Left ventricle myocardium inferior (tissue), 1 donor: ENCODE data around the gene MDGA2. TPM values are rescaled to one million over a fixed set of nuclear protein-coding genes. Genes with fewer than 3 reads are reported as not detected.

Experiments
- DNase-seq: peaks from one replicate; pipeline ENCODE4 v3.0.0-alpha.2; 2020
- H3K27ac ChIP-seq: fragments of 200-600 bp; replicated peaks from 2 replicates; pipeline ENCODE4 v1.8.0; 2021
- H3K27me3 ChIP-seq: fragments of 200-600 bp; 2 replicates; pipeline ENCODE4 v1.8.0; 2021; ENCODE audit warnings: low read depth
- H3K36me3 ChIP-seq: fragments of 200-600 bp; 2 replicates; pipeline ENCODE4 v1.8.0; 2021
- H3K4me1 ChIP-seq: fragments of 200-600 bp; 2 replicates; pipeline ENCODE4 v1.8.0; 2021
- H3K4me3 ChIP-seq: fragments of 200-600 bp; 2 replicates; pipeline ENCODE4 v1.8.0; 2021; ENCODE audit warnings: mild to moderate bottlenecking, moderate library complexity
- H3K9me3 ChIP-seq: fragments of 200-600 bp; replicated peaks from 2 replicates; pipeline ENCODE4 v1.8.0; 2021
- intact Hi-C: fragments of 100-400 bp; cut with micrococcal nuclease; formaldehyde crosslinking; loops from one replicate; pipeline ENCODE4 v1.11.0; 2022
- total RNA-seq: library from RNA; stranded (reverse); fragmentation: NEBNext Ultra II Directional; extraction: Animal tissue kit (Norgen Biotek cat#: 25700); gene quantifications from one replicate; pipeline ENCODE4 v1.2.1, GENCODE V29; 2021
- TF ChIP-seq, protein P1 (sequence below): fragments of 200-600 bp; IDR thresholded peaks from 2 replicates; pipeline ENCODE4 v1.8.0; 2021; ENCODE audit warnings: antibody characterized with exemption, mild to moderate bottlenecking, borderline replicate concordance
- donor health status: DM: no; HTN: yes; CAD: no; lungs with severe emphysema.

Gene MDGA2
- total RNA-seq, 1 donor from 2014 or later, result 0.19 TPM

DNA sequence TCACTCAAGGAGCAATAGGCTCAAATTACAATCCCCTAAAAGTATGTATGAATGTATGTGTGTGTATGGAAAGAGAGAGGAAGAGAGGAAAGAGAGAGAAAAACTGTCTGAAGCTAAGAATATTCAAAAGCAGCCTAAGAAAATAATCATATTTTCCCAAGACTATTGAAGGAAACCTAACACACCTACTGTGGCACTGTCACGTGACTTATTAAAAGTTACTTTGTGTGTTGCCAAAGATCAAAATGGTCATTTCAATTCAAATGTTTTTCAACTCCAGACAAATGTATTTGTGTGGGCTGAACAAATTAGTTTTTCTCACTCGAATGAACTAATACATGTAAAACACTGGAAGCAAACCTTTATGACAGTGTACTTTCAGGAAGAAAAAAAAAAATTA is 654.9 kb downstream of the MDGA2 start:
- TF ChIP-seq, protein P1, sequence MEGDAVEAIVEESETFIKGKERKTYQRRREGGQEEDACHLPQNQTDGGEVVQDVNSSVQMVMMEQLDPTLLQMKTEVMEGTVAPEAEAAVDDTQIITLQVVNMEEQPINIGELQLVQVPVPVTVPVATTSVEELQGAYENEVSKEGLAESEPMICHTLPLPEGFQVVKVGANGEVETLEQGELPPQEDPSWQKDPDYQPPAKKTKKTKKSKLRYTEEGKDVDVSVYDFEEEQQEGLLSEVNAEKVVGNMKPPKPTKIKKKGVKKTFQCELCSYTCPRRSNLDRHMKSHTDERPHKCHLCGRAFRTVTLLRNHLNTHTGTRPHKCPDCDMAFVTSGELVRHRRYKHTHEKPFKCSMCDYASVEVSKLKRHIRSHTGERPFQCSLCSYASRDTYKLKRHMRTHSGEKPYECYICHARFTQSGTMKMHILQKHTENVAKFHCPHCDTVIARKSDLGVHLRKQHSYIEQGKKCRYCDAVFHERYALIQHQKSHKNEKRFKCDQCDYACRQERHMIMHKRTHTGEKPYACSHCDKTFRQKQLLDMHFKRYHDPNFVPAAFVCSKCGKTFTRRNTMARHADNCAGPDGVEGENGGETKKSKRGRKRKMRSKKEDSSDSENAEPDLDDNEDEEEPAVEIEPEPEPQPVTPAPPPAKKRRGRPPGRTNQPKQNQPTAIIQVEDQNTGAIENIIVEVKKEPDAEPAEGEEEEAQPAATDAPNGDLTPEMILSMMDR, result no peak
- H3K9me3 ChIP-seq, result no peaks in the 10 kb centered on the region
- intact Hi-C loops, result no loop called here

DNA sequence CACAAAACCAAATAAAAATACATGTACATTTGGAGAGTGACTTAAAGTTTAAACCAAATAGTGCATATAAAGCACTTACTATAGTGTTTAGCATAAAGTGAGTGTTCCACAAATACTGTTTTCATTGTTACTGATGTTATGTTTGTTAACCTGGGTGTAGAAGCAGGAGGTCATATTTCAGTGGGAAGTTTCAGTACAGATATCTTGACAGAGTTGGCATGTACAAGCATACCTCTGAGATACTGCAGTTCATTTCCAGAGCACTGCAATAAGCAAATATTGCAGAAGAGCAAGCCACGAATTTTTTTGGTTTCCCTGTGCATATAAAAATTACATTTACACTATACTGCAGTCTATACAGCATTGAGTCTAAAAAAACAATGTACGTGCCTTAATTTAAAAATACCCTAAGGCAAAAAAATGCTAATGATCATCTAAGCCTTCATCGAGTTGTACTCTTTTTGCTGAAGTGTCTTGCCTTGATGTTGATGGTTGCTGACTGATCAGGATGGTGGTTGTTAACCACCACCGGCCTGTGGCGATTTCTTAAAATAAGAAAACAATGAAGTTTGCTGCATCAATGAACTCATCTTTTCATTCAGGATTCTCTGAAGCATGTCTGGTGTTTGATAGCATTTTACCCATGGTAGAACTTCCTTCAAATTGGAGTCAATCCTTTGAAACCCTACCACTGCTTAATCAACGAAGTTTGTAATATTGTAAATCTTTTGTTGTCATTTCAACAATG is 662.7 kb downstream of the MDGA2 start:
- no peak for DNase-seq
- Histone ChIP-seq H3K27me3 (no peaks in the 10 kb centered on the region), H3K4me3 (no peak overlapping the region), H3K9me3 (no peaks in the 10 kb centered on the region), H3K36me3 (no peaks in the 10 kb centered on the region), H3K4me1 (no peaks in the 10 kb centered on the region), H3K27ac (no peak overlapping the region)
- TF ChIP-seq, protein P1, result no peak
- intact Hi-C loops, result no loop called here

More for the DNA sequence above, 654.9 kb downstream of the MDGA2 start:
- no peaks in the 10 kb centered on the region for H3K4me1 ChIP-seq
- H3K27ac ChIP-seq, result no peak overlapping the region
- H3K36me3 ChIP-seq, result no peaks in the 10 kb centered on the region
- DNase-seq, result no peak
- no peaks in the 10 kb centered on the region for H3K27me3 ChIP-seq
- no peak overlapping the region for H3K4me3 ChIP-seq

DNA sequence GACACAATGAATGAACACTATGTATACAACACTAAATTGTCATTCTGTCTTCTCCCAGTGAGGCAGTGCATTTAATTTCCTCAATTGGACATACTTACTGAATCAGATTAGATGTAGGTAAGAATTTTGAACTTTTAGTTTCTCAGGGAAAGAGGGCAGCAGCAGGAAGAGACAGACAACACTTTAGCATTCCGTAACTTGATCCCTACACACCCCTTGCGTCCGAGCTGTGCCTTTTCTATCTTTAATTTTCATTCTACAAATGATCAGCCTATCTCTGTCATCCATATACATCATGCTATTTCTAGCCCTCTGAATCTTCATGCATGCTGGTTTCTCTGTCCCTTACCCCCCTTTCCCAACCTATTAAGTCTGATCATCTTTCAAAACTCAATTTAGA is 665.8 kb downstream of the MDGA2 start:
- Histone ChIP-seq H3K4me3 (no peak overlapping the region), H3K27me3 (no peaks in the 10 kb centered on the region), H3K27ac (no peak overlapping the region), H3K36me3 (no peaks in the 10 kb centered on the region), H3K4me1 (no peaks in the 10 kb centered on the region), H3K9me3 (no peaks in the 10 kb centered on the region)
- intact Hi-C loops, result no loop called here
- TF ChIP-seq, protein P1, result no peak
- no peak for DNase-seq

DNA sequence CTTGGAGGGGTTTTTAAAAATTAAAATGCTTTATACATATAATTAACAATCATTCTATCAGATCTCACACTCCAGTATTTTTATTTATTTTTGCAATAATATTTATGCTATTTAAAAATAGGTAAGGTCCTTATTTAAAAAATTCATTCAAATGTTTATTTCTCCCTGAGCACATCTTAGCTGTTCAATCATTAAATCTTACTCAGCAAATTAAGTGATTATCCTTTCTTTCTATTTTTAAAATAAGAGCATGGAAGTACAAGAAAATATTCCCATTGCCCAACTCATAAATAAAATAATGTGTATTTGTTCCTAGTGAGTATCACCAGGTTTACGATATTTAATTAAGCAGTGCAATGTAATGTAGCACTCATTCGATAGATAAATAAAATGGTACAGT is 666.7 kb downstream of the MDGA2 start:
- H3K4me1 ChIP-seq, result no peaks in the 10 kb centered on the region
- no peaks in the 10 kb centered on the region for H3K9me3 ChIP-seq
- no peaks in the 10 kb centered on the region for H3K36me3 ChIP-seq
- no peaks in the 10 kb centered on the region for H3K27me3 ChIP-seq
- no peak overlapping the region for H3K4me3 ChIP-seq
- TF ChIP-seq, protein P1, result no peak
- intact Hi-C loops, result no loop called here
- H3K27ac ChIP-seq, result no peak overlapping the region
- DNase-seq, result no peak

DNA sequence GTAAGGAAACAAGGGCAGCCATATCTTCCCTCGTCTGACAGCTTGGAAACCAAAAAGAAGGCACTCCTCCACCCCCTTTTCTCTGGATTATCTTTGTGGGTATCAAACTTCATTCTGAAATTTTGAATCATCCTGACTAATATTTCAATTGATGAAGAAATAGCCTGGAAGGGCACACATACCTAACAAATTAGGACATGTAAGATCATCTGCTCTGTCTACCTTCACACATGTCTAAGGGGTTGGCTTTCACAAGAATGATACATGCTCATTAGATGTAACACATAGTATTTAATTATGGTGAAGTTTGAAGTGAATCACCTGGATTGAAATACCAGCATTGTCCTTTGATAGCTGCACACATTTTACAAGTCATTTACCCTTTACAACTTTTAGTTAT is 675.7 kb downstream of the MDGA2 start:
- Histone ChIP-seq H3K4me3 (no peak overlapping the region), H3K4me1 (no peaks in the 10 kb centered on the region), H3K27me3 (no peaks in the 10 kb centered on the region), H3K27ac (no peak overlapping the region), H3K9me3 (peaks cover 20% of the 10 kb centered on the region), H3K36me3 (no peaks in the 10 kb centered on the region)
- DNase-seq, result no peak
- intact Hi-C loops, result no loop called here
- TF ChIP-seq, protein P1, result no peak
